CD14-positive monocyte (primary cell): Measurements from ENCODE around the gene ADAMTS15. TPM values are rescaled to one million over a fixed set of nuclear protein-coding genes. Genes with fewer than 3 reads are reported as not detected.

ENCODE experiments used
- DNase-seq, 3 donors: peaks; one replicate each; pipeline ENCODE4 v3.0.0-alpha.2; 2011 to 2022
- H2AFZ ChIP-seq: 2 replicates; pipeline ENCODE4 v1.6.0; 2012; ENCODE audit warnings: mild to moderate bottlenecking, low read depth, low read length, inconsistent platforms; ENCODE audit not compliant: insufficient read depth, poor library complexity, severe bottlenecking
- H3K27ac ChIP-seq, 2 donors: 1 replicate in 1 of 2; 2 replicates in 1 of 2; pipeline ENCODE4 v1.5.1; 2012 to 2013; ENCODE audit warnings: low read length in 2 of 2, control low read depth in 1 of 2, inconsistent platforms in 1 of 2, low read depth in 1 of 2, mild to moderate bottlenecking in 1 of 2
- H3K27me3 ChIP-seq, 2 donors: one replicate each; pipeline versions ENCODE4 v1.6.0 to v1.6.1; 2011 to 2013; ENCODE audit warnings: low read length in 2 of 2; ENCODE audit not compliant: control insufficient read depth in 2 of 2, insufficient read depth in 2 of 2
- H3K36me3 ChIP-seq, 2 donors: replicated peaks in 1 of 2; 1 replicate in 1 of 2; 2 replicates in 1 of 2; pipeline versions ENCODE4 v1.5.1 to v1.6.1; 2012 to 2013; ENCODE audit warnings: low read length in 2 of 2, control low read depth in 1 of 2, inconsistent platforms in 1 of 2, mild to moderate bottlenecking in 1 of 2; ENCODE audit not compliant: insufficient read depth in 2 of 2, control insufficient read depth in 1 of 2
- H3K4me1 ChIP-seq, 2 donors: 1 replicate in 1 of 2; 2 replicates in 1 of 2; pipeline versions ENCODE4 v1.5.1 to v1.6.1; 2012 to 2013; ENCODE audit warnings: low read length in 2 of 2, control low read depth in 1 of 2, inconsistent platforms in 1 of 2, mild to moderate bottlenecking in 1 of 2, moderate library complexity in 1 of 2; ENCODE audit not compliant: insufficient read depth in 2 of 2, control insufficient read depth in 1 of 2
- H3K4me2 ChIP-seq: replicated peaks from 2 replicates; pipeline ENCODE3; 2012; ENCODE audit warnings: low read length, moderate library complexity, mild to moderate bottlenecking; ENCODE audit not compliant: poor library complexity, severe bottlenecking; ENCODE audit errors: extremely low read depth
- H3K4me3 ChIP-seq, 3 experiments: fragments of 200-600 bp in 1 of 3; sonication (generic) in 1 of 3; replicated peaks in 1 of 3; 1 replicate in 2 of 3; 2 replicates in 1 of 3; pipeline ENCODE4 v1.5.1; 2011 to 2013; ENCODE audit warnings: low read length in 3 of 3, mild to moderate bottlenecking in 3 of 3, control low read depth in 2 of 3, low read depth in 2 of 3, inconsistent platforms in 1 of 3, moderate library complexity in 1 of 3
- H3K79me2 ChIP-seq: 2 replicates; pipeline ENCODE4 v1.6.0; 2012; ENCODE audit warnings: mild to moderate bottlenecking, control low read depth, inconsistent platforms, low read length, moderate library complexity; ENCODE audit not compliant: insufficient read depth
- H3K9ac ChIP-seq: 2 replicates; pipeline ENCODE4 v1.6.0; 2017; ENCODE audit warnings: low read length, mild to moderate bottlenecking; ENCODE audit not compliant: insufficient read depth, poor library complexity, severe bottlenecking
- H3K9me3 ChIP-seq, 2 donors: replicated peaks in 1 of 2; 1 replicate in 1 of 2; 2 replicates in 1 of 2; pipeline versions ENCODE4 v1.5.1 to v1.6.1; 2012 to 2013; ENCODE audit warnings: low read length in 2 of 2, control low read depth in 1 of 2; ENCODE audit not compliant: control insufficient read depth in 1 of 2, insufficient read depth in 1 of 2
- H4K20me1 ChIP-seq: 2 replicates; pipeline ENCODE4 v1.6.0; 2012; ENCODE audit warnings: mild to moderate bottlenecking, low read length, control low read depth, moderate library complexity; ENCODE audit not compliant: insufficient read depth
- H3K27ac Mint-ChIP-seq, 7 donors: one replicate each; pipeline ENCODE4 v1.8.0; 2020; ENCODE audit warnings: mild to moderate bottlenecking in 7 of 7, mixed read lengths in 7 of 7, moderate library complexity in 6 of 7, inconsistent platforms in 2 of 7
- H3K27me3 Mint-ChIP-seq, 3 donors: one replicate each; pipeline ENCODE4 v1.8.0; 2021 to 2022; ENCODE audit warnings: low read depth in 3 of 3, mild to moderate bottlenecking in 3 of 3, mixed read lengths in 3 of 3, moderate library complexity in 3 of 3, inconsistent platforms in 1 of 3
- H3K36me3 Mint-ChIP-seq, 2 donors: one replicate each; pipeline ENCODE4 v1.8.0; 2020; ENCODE audit warnings: mixed read lengths in 2 of 2, inconsistent platforms in 1 of 2, mild to moderate bottlenecking in 1 of 2
- H3K4me1 Mint-ChIP-seq: one replicate; pipeline ENCODE4 v1.8.0; 2020; ENCODE audit warnings: mild to moderate bottlenecking, mixed read lengths
- H3K4me3 Mint-ChIP-seq, 2 donors: one replicate each; pipeline ENCODE4 v1.8.0; 2020; ENCODE audit warnings: mild to moderate bottlenecking in 2 of 2, mixed read lengths in 2 of 2, moderate library complexity in 1 of 2
- H3K9me3 Mint-ChIP-seq, 7 donors: one replicate each; pipeline ENCODE4 v1.8.0; 2020 to 2022; ENCODE audit warnings: mixed read lengths in 7 of 7, mild to moderate bottlenecking in 6 of 7, moderate library complexity in 6 of 7, inconsistent platforms in 2 of 7
- CTCF ChIP-seq: fragments of 200-600 bp; IDR thresholded peaks from one replicate; pipeline ENCODE4 v1.8.0; 2022; ENCODE audit warnings: antibody characterized with exemption, mild to moderate bottlenecking
- WGBS: methylation state at CpG from one replicate; pipeline ENCODE4 v1.1.5; 2013; ENCODE audit warnings: missing lambda C conversion rate; ENCODE audit not compliant: insufficient coverage; 5-methylcytosine and 5-hydroxymethylcytosine counted together
- intact Hi-C, 2 donors: fragments of 100-400 bp; cut with micrococcal nuclease; formaldehyde crosslinking; loops; one replicate each; pipeline versions ENCODE4 v1.15.0 to v1.15.1; 2023
- polyA plus RNA-seq, 3 donors: library from polyadenylated mRNA; depleted of rRNA in 1 of 3; unstranded in 2 of 3; stranded (reverse) in 1 of 3; fragments of 300-500 nt in 2 of 3; fragments of >200 nt in 1 of 3; fragmentation: Illumina TruSeq in 2 of 3; gene quantifications; 1 replicate in 2 of 3; 2 replicates in 1 of 3; pipeline ENCODE4 v1.2.3, GENCODE V29; 2012 to 2021

Gene ADAMTS15
- polyA plus RNA-seq, 3 donors: not detected

- H3K27me3 ChIP-seq: no peaks in the 10 kb centered on the region
- DNase-seq: no peak
- Mint-ChIP-seq H3K27ac (no peak overlapping the region), H3K4me1 (peaks cover 11% of the 10 kb centered on the region), H3K36me3 (no peaks in the 10 kb centered on the region), H3K9me3 (peaks cover 0 to 10% (median 2%) of the 10 kb centered on the region in 7 donors), H3K4me3 (no peak overlapping the region), H3K27me3 (peaks cover 7 to 14% (median 9%) of the 10 kb centered on the region in 3 donors)
- TF ChIP-seq CTCF: no peak
- H3K4me1 ChIP-seq: no peaks in the 10 kb centered on the region
- H4K20me1 ChIP-seq: no peaks in the 10 kb centered on the region
- intact Hi-C loops: no loop called here
- no peaks in the 10 kb centered on the region for H3K36me3 ChIP-seq
- H3K4me3 ChIP-seq: no peak overlapping the region
- WGBS: 40% methylated on average over 3 of the region's 4 CpGs
- H2AFZ ChIP-seq: peak overlapping the region; percentile 34
- H3K27ac ChIP-seq: no peak overlapping the region
- no peak overlapping the region for H3K9ac ChIP-seq
- H3K9me3 ChIP-seq: no peaks in the 10 kb centered on the region
- no peaks in the 10 kb centered on the region for H3K79me2 ChIP-seq
- H3K4me2 ChIP-seq: no peak overlapping the region
Measured at GRCh38 chr11:130439160-130439519, 9.3 kb upstream of the ADAMTS15 start.

DNA sequence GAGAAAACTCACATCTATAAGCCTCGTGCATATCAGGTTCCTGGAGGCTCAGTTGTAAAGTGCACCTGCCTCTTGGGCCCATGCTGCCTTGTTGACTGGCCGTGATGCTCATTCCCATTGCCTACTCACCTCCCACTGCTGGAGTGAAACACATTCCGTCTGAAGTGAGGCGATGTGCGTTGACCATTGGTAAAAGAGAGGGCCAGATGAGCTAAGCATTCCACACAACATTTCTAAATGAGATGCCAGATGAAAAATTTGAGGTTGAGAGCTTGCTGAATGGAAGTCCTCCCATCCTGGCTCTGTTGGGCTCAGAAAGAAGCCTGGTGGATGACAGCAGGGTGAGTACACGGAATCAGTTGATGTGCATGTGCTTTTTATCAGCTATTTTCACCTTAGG is 8.6 kb upstream of the ADAMTS15 start:
- H3K4me3 Mint-ChIP-seq: no peak overlapping the region
- peaks cover 7 to 14% (median 13%) of the 10 kb centered on the region in 3 donors for H3K27me3 Mint-ChIP-seq
- Histone ChIP-seq H2AFZ (no peak overlapping the region), H3K4me2 (no peak overlapping the region), H3K27ac (no peak overlapping the region), H3K4me3 (no peak overlapping the region), H3K9me3 (no peaks in the 10 kb centered on the region), H3K36me3 (no peaks in the 10 kb centered on the region), H3K4me1 (no peaks in the 10 kb centered on the region), H4K20me1 (no peaks in the 10 kb centered on the region), H3K27me3 (no peaks in the 10 kb centered on the region), H3K79me2 (no peaks in the 10 kb centered on the region), H3K9ac (no peak overlapping the region)
- H3K36me3 Mint-ChIP-seq: no peaks in the 10 kb centered on the region
- WGBS: 96% methylated on average over 3 of the region's 6 CpGs
- H3K9me3 Mint-ChIP-seq: peaks cover 0 to 10% (median 2%) of the 10 kb centered on the region in 7 donors
- H3K27ac Mint-ChIP-seq: peak overlapping the region in 1 of 7 donors; percentile 4
- intact Hi-C loops: no loop called here
- no peak for DNase-seq
- TF ChIP-seq CTCF: no peak
- peaks cover 11% of the 10 kb centered on the region for H3K4me1 Mint-ChIP-seq
